GM12875 (cell line): Measurements from ENCODE around the gene AADACL4.

ENCODE experiments used
- H3K4me3 ChIP-seq: one replicate; pipeline ENCODE4 v1.5.1; 2011; ENCODE audit warnings: low read depth, low read length, control low read depth
- CTCF ChIP-seq: IDR thresholded peaks from 2 replicates; pipeline ENCODE4 v1.5.1; 2011; ENCODE audit warnings: low read depth, mild to moderate bottlenecking, control low read depth, inconsistent platforms, low read length, moderate library complexity, borderline replicate concordance; ENCODE audit not compliant: insufficient read depth

The AADACL4 gene

GRCh38 chr1:12610941-12611340 lies 32.9 kb upstream of the AADACL4 start:
- no peak for TF ChIP-seq CTCF
- no peak overlapping the region for H3K4me3 ChIP-seq

DNA sequence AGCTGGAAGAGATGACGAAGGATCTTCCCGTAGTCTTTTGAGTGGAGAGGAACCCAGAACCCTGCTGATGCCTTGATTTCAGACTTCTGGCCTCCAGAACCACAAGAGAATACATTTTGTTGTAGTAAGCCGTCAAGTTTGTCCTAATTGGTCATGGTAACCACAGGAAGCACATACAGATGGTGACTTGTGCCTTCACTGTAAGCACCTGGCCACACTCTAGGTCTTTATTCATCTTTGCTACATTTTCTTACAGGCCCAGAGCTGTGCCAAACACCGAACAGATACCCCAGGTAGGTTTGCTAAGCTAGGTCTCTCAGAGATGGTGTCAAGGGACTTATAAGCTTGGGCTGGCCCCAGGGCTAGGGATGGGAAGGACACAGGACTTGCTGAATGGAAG lies 30.7 kb upstream of the AADACL4 start:
- no peak for TF ChIP-seq CTCF
- H3K4me3 ChIP-seq = no peak overlapping the region

DNA sequence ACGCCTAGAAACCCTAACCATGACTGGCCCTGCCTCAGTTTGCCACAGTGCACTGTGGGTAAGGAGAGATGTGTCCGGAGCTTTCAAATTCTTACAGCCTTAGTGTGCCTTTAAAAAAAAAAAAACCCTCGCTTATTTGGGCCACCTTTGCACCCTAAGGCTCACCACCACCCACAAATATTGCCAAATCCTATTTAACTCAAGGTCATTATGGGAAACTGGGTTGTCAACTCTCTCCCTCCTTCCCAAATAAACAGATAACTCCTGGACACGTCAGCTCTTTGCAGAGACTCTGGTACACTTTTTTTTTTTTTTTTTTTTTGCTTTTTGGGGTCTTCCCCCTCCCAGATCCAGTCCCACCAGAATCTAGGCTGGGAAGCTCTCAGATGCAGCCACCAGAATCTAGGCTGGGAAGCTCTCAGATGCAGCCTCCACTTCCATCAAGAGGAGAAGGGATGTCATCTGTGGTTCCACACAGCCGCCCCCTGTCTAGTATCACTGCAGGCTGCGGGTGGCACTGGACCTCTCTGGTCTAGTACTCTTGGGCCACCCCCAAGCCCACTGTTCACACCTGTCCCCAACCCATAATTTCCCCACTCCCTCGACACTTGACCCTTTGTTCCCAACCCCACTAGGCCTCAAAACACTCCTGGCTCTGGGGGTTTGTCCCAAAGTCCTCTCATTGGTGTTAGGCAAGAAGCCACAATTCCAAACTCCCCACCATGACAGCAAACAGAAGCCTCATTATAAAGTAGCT lies 29.3 kb upstream of the AADACL4 start:
- no peak for TF ChIP-seq CTCF
- H3K4me3 ChIP-seq = no peak overlapping the region

DNA sequence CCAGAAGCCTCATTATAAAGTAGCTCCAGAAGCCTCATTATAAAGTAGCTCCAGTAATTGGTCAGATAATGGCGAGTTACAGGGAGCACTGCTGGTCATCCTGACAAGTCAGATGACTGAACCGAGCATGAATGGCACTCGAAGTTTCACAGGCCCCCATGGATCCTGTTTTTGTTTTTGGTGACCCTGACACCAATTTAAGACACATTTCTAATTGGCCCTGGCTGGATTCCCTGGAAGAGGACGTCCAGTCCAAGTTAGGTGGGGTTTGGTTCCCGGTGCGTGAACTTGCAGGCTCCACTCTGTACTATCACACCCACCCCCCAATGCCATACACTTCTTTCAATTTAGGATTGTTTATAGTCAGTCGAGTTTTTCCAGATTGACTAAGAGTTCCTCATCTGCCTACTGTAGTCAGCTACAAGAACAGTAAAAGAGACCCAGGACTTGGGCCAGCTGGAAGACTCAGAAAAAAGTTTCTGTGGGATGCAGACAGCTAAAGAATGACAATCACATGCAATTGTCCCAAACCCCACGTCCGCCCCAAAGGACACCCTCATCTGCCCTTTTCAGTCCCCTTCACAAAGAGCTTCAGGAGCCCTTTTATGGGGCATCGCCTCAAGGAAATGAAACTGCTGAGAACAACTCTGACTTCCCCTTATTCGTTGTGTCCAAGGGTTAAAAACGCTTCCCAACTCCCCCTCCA lies 28.6 kb upstream of the AADACL4 start:
- H3K4me3 ChIP-seq = no peak overlapping the region
- no peak for TF ChIP-seq CTCF

DNA sequence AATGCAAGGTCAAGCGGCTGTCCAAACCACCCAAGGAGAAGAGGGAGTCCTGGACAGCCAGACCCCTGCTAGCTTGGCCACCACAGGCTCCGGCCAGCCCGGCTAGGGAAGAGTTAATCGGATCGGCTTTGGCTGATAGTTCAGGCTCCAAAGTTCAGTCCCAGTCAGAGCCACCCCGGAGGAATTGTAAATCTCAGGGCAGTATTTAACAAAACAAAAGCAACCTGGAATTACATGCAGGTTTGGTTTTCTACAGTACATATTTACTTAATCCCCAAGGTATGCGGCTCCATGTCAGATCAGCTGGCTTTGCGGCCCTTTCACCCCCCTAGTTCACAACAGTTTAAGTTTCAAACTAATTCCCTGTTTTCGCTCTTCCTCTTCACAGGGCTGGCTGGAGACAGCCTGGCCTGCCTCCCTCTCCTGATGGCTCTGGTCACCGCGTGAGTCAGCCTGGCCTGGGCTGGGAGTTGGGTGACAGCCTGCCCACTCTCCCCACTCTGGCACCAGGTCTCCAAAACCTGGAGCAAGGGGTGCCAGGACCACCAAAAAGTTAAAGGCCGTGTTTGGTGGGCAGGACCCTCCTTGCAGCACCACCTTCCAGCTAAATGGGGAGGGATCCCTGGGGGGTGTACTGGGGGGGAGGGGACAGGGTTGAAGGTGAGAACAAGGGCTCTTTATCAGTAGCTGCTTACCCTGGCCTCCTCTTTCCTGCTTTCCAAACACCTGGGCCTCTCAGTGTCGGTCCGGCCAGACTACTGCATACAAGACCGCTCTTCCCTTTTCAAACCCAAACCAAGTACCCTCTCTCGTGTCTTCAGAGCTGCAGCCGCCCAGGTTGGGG lies 27.8 kb upstream of the AADACL4 start:
- H3K4me3 ChIP-seq = no peak overlapping the region
- no peak for TF ChIP-seq CTCF

GRCh38 chr1:12616709-12617373 lies 27.0 kb upstream of the AADACL4 start:
- no peak for TF ChIP-seq CTCF
- no peak overlapping the region for H3K4me3 ChIP-seq
